T follicular helper cell (primary cell): ENCODE data around the gene ARL4D.
"Not testable (repeated sequence)": the region's sequence is repeated elsewhere in the genome, so short reads cannot be mapped to it uniquely, and the experiment has no call there.

ENCODE experiments used
- DNase-seq: peaks from one replicate; pipeline ENCODE4 v3.0.0-alpha.2; 2020; ENCODE audit warnings: low read depth
- total RNA-seq, 2 experiments: gene quantifications; one replicate each; lab custom pipeline; 2026; lab: John Stamatoyannopoulos, UW

ARL4D gene
- total RNA-seq, result 1.00 to 1.6 reads per million in 2 experiments

GRCh38 chr17:43398724-43399595 is at the start of gene ARL4D:
Gene ARL4D, plus strand, starts transcription at chr17:43398993. Its CDS starts 740 bp downstream, at chr17:43399733.
- DNase-seq, result peak; percentile 81

- no peak for DNase-seq
These were observed 49.7 kb upstream of the ARL4D start for GRCh38 chr17:43349142-43349541.

GRCh38 chr17:43350888-43351361 is 47.9 kb upstream of the ARL4D start:
- no peak for DNase-seq

GRCh38 chr17:43351691-43352090 is 47.1 kb upstream of the ARL4D start:
- no peak for DNase-seq

- DNase-seq, result no peak
These were observed 46.0 kb upstream of the ARL4D start for GRCh38 chr17:43352579-43353331.

- no peak for DNase-seq
These were observed 45.4 kb upstream of the ARL4D start for GRCh38 chr17:43353393-43353792.

GRCh38 chr17:43354371-43354770 is 44.4 kb upstream of the ARL4D start:
- DNase-seq, result no peak

GRCh38 chr17:43356450-43356849 is 42.3 kb upstream of the ARL4D start:
- no peak for DNase-seq

GRCh38 chr17:43356999-43357398 is 41.8 kb upstream of the ARL4D start:
- no peak for DNase-seq

- DNase-seq, result no peak
These were observed 39.2 kb upstream of the ARL4D start for GRCh38 chr17:43359469-43360110.

- DNase-seq, result peak; percentile 63
These were observed 38.4 kb upstream of the ARL4D start for GRCh38 chr17:43360376-43360738.

GRCh38 chr17:43360739-43361505 is 37.9 kb upstream of the ARL4D start:
- peak; percentile 73 for DNase-seq

GRCh38 chr17:43363181-43363925 is 35.4 kb upstream of the ARL4D start:
- DNase-seq, result no peak

- DNase-seq, result no peak
These were observed 34.9 kb upstream of the ARL4D start for GRCh38 chr17:43363926-43364285.

GRCh38 chr17:43365356-43365755 is 33.4 kb upstream of the ARL4D start:
- no peak for DNase-seq

- not testable (repeated sequence) for DNase-seq
These were observed 32.9 kb upstream of the ARL4D start for GRCh38 chr17:43365921-43366320.

GRCh38 chr17:43366891-43367736 is 31.7 kb upstream of the ARL4D start:
- DNase-seq, result no peak

- no peak for DNase-seq
These were observed 31.0 kb upstream of the ARL4D start for GRCh38 chr17:43367737-43368242.

GRCh38 chr17:43368740-43369506 is 29.9 kb upstream of the ARL4D start:
- peak; percentile 45 for DNase-seq
